ENCODE measurements around the gene KCNJ6. TPM values are rescaled to one million over a fixed set of nuclear protein-coding genes. Genes with fewer than 3 reads are reported as not detected.
"Not testable (repeated sequence)": the region's sequence is repeated elsewhere in the genome, so short reads cannot be mapped to it uniquely, and the experiment has no call there.

Gene KCNJ6
- total RNA-seq, 1 experiment from 2014 or later: not detected

DNA sequence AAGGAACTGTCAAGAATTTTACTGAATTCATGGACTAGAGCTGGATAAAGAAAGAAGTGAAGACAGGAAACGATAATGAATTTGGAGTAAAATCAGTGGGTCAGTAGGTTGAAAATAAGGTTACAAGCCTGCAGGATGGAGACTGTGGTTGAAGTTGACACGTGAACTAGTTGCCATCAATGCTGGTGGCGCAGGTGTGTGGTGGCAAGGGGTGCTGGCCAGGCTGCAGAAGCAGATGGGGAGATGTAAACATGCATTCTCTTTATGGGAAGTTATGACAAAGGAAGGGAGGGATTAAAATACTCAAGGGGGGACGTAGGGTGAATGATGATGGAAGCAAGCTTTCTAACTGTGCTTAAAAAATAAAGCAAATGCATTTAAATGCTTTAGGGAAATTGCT is 263.1 kb downstream of the KCNJ6 start:
- no peak for DNase-seq (ENCODE audit: low read depth)

DNA sequence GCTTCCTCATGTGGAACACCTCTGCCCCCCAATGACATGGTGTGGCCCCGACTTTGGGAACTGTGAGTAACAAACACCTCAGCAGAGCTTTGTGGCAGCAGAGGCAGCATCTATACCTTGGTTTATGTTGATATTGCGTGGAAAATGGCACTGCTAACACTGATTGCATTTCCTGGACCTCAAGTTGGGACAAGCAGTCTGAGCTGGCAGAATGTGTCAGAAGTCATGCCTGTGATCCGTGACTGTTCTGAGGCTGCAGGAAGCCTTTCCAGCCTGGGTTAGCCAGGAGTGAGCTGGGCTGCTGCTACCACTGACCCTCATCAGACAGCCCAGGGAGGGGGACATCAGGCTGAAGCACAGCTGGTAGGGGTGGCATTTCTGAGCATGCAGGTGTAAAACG is 268.5 kb downstream of the KCNJ6 start:
- DNase-seq (ENCODE audit: low read depth): no peak

DNA sequence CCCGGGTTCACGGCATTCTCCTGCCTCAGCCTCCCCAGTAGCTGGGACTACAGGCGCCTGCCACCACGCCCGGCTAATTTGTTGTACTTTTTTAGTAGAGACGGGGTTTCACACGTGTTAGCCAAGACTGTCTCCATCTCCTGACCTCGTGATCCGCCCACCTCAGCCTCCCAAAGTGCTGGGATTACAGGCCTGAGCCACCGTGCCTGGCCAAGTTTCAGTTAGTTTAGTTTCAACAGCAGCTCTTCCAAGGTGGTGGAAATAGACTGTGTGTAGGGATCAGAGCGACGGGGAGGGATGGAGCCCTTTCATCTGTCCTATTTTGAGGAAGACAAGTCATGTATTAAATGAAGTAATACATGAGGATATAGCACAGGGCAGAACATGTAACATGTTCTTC is 269.5 kb downstream of the KCNJ6 start:
- DNase-seq (ENCODE audit: low read depth): not testable (repeated sequence)

DNA sequence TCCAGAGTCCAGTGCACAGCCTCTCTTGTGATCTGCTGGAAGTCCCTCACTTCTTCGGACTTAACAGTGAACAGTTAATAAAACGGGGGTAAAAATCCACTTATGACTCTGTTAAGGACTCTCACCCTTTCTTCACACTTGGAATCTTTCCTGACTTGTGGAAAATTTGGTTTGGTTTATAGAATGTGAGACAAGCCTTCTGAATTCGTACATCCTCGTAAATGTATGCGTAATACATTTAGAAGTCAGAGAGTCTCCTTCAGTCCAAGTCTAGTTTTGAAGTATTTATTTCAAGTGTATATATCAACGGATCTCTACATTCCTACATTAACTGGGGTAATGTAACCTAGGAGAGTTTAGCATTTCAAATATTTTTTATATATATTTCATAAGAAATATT is 270.4 kb downstream of the KCNJ6 start:
- DNase-seq (ENCODE audit: low read depth): no peak

DNA sequence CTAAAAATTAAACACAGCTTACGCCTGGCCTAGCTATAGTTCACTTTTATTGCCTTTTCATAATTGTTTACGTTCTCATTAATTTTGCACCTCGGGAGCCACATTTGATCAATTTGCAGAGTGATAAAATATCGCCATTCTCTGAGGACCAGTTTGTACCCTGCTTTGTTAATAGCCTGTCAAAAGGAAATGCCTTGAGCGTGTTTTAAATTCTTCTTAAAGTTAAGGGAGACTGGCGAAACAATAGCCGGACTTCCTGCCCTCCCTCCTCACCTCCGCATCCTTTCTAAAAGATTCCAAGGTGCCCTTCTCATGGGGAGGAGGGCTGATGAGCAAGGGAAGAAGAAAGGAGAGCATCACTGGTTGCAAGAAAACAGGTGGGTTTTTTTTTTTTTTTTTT is 271.6 kb downstream of the KCNJ6 start:
- DNase-seq (ENCODE audit: low read depth): no peak

DNA sequence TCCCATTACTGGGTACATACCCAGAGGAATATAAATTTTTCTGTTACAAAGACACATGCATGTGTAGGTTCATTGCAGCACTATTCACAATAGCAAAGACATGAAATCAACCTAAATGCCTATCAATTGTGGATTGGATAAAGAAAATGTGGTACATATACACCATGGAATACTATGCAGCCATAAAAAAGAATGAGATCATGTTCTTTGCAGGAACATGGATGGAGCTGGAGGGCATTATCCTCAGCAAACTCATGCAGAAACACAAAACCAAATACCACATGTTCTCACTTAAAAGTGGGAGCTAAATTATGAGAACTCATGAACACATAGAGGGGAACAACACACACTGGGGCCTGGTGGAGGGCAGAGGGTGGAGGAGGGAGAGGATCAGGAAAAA is 272.4 kb downstream of the KCNJ6 start:
- DNase-seq (ENCODE audit: low read depth): not testable (repeated sequence)

DNA sequence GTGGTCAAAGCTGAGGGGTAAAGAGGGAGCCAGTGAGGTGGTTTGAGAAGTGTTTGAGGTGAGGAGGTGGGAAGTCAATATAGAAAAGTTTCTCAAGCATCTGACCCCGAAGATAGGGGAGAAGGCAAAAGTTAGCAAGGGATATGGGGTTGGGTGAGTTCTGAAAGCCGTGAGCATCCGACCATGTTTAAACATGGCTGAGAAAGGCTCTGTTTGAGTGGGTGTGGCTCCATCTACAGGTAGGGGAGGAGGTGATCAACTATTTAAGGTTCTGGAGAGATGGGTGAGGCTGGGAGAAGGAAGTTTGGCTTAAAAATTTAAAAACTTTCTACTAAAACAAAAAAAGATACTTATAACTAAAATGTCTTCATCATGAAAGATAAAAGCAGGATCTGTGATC is 273.8 kb downstream of the KCNJ6 start:
- no peak for DNase-seq (ENCODE audit: low read depth)

DNA sequence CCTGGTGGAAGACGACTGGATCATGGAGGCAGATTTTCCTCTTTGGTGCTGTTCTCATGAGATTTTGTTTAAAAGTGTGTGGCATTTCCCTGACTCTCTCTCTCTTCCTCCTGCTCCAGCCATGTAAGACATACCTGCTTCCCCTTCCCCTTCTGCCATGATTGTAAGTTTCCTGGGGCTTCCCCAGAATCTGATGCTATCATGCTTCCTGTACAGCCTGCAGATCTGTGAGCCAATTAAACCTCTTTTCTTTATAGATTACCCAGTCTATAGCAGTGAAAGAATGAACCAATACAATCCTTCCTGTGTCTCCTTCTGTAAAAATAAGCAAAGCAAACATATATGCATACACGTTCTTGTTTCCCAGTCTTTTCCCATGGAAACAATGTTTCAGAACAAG is 276.5 kb downstream of the KCNJ6 start:
- no peak for DNase-seq (ENCODE audit: low read depth)

DNA sequence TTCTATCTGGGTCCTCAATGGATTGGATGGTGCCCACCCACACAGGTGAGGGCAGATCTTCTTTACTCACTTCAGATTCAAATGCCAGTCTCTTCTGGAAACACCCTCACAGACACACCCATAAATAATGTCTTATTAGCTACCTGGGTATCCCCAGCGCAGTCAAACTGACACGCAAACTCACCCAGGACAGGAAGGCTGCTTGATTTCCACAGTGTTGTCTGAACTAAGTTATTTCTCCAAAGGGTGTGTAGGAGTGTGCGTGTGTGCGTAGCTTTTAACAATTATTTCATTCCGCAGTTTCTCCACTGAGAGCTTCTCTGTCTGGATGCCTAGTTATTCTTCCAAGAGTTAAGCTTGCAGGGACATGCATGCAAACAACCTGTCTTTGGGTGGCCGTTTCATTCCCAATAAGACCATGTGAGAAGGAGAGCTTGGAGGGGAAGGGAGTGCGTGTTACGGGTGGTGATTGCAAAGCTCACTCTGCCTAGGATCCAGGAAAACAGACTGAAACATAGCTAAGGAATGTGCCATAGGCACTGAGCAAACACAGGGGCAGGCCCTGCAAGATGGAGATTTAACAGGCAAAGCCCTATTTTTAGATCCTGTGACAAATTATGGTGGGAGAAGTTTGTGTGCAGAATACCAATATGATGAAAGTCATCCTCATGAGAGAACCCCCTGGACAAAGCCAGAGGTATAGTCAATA is 280.0 kb downstream of the KCNJ6 start:
- peak; percentile 68 for DNase-seq (ENCODE audit: low read depth)

DNA sequence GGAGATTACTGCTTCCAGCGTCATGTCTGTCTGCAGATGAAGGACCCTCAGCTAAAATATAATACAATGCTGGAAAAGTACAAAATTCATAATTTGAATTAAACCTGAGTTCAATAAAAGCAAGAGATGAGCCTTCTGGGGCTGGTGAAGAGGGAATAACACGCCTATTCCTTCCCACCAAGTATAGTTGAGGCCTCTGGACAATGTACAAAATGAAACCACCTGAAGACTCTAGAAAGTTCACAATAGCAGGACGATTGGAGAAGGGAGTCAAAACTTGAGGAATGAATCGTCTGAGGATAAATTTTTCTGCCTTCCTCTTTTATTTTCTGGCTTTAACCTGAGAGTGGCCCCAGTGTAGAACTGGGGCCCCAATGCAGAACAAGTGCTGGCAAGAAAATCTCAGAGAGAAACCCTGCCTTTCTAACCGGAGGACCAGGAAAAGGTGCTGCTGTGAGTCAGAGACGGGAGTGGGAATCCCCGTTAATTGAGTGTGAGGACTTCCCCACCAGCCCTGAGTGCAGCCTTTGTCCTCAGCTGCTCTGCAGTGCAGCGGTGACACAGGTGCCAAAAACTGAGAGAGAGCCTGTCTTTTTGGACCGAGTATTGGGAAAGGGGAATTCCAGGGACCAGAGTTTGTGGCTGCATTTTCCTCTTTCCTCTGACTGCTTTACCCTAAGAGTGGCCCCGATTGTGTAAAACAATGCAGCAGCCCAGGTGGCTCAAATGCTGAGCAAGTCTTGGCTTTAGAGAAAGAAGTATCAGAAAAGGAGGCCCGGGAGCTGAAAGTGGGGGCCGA is 284.7 kb downstream of the KCNJ6 start:
- DNase-seq (ENCODE audit: low read depth): peak; percentile 15

DNA sequence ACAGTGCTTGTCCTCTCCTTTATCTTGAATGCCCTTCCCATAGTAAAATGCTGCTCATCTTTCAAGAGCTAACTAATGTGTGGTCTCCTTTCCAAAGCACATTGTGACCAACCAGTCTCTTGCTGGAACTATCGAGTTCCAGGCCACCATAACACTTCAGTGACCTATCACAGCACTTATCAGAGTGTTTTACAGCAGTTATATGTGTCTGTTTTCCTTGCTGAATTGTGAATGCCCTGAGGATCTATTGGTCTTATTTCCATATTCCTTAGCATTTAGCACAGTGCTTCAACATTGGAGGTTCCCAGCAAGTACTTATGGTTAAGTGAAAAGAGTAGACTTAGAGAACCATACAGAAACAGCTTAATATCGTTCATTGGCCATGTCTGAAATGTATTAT is 285.4 kb downstream of the KCNJ6 start:
- DNase-seq (ENCODE audit: low read depth): no peak

DNA sequence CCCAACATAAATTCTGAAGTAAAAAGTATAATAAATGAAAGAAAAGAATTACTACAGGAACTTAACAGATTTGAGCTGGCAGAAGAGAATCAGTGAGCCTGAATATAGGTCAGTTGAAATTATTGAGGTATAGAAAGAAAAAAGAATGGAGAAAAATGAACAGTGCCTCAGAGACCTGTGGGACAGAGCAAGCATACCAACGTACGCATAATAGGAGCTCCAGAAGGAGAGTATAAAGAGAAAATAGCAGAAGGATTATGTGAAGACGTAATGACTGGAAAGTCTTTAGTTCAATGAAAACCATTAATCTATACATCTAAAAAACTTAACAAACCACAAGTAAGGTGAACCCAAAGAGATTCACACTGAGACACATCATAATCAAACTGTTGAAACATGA is 287.9 kb downstream of the KCNJ6 start:
- no peak for DNase-seq (ENCODE audit: low read depth)

DNA sequence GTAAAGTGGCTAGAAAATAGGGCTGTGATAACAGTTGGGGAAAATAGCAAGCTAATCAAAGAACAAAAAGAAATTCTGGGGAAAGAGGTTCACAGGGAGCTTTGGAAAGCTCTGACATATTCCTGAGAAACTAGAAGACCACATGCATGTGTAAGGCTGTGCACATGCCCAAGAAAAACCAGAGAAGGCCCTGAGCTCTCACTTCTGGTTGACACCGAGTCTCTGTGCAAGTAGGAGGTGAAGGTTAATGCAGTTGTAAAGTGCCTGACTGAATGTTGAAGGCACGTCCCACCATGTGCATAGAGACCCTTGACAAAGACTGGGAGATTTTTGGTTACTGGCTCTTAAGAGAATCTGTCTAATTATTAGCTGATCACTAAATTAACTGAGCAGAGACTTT is 288.7 kb downstream of the KCNJ6 start:
- no peak for DNase-seq (ENCODE audit: low read depth)

DNA sequence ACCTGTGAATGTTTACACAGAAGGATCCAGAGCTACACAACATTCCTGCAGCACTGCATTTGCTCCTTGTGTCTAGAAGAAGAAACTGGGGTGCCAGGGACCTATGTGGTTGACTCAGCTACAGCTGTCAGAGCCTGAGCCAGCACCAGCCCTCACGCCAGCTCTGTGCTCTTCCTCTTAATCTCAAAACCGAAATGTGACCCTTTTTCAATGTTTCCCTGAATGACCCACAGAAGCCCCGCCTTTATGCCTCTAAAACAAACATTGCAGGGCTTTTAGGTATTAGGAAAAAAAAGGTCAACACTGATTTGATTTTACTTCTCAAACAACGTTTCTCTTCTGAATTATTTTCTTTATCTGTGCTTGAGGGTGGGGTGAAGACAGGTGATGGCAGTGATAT is 289.2 kb downstream of the KCNJ6 start:
- DNase-seq (ENCODE audit: low read depth): no peak

DNA sequence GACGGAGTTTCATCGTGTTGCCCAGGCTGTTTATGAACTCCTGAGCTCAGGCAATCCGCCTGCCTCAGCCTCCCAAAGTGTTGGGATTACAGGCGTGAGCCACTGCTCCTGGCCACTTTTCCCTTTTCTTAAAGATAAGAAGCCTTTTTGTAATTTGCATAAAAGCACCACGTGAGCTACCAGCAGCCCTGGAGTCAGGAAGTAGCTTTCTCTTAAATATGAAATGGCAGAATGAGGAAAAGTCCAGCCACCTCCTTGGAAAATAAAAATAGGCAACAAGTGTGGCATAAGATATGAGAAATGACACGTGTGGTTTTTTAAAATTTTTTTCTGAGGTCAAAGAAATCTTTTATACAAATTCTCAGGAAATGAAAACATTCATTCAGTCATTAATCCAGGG is 289.9 kb downstream of the KCNJ6 start:
- DNase-seq (ENCODE audit: low read depth): no peak

DNA sequence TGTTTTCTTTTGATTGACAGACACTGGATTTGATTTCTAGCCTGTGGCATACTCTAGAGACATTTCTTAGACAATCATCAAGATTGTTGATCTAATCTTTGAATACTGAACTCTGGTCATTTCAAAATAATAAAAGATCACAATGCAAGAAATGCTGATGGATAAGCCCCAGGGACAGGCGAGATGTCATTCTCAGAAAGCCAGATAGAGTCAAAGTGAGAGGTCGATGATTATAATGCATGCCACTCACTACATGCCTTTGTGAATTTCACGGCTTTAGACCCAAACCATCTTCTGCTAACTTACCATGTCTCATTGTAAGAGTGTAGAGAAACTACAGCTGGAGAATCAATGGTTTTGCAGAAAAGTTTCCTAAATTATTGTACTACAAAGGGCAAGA is 292.6 kb downstream of the KCNJ6 start:
- DNase-seq (ENCODE audit: low read depth): no peak

DNA sequence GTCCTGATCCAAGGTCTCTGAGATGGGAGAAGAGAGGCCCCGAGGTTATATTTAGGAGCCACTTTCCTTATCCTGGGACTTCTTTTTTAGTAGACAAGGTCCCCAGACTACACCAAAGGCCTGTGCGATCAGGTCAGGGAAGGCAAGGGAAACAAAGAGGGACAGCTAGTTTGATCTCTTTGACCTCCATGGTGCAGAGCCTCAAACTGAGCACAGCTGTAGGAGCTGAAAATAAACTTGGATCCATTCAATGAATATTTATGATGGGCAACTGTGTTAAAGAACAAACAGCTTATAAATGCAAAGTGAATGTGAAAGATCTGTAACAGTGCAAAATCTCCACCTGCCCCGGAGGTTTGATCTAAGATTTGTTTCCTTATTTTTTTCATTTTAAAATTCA is 293.1 kb downstream of the KCNJ6 start:
- DNase-seq (ENCODE audit: low read depth): no peak

DNA sequence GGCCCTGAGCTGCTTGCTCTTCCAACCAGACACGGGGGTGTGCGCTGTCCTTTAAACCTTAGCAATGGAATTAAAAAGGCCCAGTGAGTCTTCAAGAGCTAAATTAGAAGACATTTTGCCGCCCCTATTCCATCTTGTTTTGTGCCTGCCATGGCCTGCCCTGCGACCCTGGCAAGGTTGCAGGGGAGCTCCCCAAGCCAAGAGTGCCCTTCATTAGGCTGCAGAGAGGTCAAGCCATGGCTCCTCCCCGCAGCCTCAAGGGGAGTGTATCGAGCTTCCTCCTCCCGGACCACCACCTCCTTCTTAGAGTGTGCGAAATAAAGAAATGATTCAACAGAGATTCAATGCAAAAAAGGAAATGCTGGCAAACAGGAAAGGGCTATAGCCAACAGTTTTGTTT is 293.5 kb downstream of the KCNJ6 start:
- no peak for DNase-seq (ENCODE audit: low read depth)

DNA sequence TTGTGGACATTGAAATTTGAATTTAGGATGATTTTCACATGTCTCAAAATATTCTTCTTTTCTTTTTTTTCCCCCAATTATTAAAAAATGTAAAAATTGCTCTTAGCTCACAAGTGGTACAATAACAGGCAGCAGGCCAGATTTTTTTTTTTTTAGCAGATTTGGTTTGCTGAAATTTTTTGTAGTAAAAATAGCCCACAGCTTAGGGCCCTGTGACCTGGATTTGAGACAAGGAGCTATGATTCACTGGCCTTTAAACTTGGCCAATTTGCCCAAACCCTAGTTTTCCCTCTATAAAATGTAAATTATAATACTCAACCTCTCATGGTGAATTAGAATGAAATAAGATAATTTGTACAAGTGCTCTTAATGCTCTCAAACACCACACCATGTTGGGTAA is 295.9 kb downstream of the KCNJ6 start:
- DNase-seq (ENCODE audit: low read depth): no peak

DNA sequence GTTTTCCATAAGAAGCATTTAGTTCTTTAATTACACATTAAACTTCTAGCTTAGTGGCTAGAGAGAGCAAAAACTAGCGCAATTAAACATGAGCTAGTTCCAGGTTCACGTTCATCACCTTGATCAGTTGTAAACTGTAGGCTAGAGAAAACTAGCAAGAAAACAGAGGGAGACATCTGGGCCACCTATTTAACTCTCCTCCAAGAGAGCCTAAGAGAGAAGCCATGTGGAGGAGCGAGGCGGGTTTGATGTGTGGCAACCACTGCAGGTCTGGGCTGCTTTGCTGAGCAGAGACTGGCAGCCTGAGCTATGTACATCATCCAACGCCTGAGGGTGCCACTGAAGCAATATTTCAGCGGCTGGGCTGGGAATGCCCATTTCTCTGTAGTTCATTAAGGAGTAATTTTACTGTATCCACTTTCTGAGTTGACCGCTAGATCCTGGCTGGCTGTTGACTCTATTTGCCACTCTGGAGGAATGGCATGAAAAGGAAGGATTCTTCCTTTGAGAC is 296.7 kb downstream of the KCNJ6 start:
- peak; percentile 51 for DNase-seq (ENCODE audit: low read depth)

DNA sequence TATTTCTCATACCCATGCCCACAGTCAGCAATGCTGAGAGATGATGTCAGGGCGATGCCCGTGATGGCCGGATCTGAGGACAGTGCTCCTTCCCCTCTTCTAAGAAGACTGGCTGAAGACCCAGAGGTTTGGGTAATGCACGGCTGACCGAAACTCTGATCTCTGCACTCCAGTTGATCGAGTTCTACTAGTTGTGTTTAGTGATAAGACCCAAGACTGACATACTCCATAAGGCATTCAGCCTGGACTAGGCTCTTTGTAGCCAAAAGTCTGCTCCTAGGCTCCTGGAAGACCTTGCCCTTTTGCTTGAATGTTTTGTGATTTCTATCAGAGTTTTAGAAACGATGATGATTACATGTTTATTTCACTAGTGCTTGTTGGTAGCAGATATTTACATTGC is 298.2 kb downstream of the KCNJ6 start:
- DNase-seq (ENCODE audit: low read depth): no peak

DNA sequence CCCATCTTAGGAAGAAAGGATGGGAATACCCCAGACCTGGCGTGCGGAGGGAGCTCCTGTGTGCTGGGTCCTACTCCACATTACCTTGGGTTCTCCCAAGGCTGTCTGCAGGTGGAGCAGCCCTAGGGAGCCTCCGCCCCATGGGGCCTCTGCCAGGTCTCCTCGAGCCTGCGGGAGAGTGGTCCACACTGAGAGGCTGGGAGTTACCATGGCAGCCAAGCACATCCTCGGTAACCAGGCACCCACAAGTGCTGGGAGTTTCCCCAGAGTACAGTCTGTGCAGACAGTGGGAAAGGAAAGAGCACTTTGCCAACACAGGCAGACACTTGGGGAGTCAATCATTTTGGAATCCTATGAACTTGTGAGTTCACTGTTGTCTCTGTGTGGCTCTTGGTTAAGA is 300.3 kb downstream of the KCNJ6 start:
- DNase-seq (ENCODE audit: low read depth): no peak

DNA sequence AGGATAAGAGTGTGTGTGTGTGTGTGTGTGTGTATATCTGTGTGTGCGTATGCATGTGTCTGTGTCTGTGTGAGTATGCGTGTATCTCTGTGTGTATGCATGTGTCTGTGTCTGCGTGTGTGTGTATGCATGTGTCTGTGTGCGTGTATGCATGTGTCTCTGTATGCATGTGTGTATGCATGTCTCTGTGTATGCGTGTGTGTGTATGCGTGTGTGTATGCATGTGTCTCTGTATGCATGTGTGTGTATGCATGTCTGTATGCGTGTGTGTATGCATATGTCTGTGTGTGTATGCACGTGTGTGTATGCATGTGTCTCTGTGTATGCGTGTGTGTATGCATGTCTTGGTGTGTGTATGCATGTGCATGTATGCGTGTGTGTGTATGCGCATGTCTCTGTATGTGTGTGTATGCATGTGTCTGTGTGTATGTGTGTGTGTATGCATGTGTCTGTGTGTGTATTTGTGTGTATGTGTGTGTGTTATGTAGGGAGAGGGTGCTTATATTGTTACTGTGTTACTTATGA is 301.8 kb downstream of the KCNJ6 start:
- DNase-seq (ENCODE audit: low read depth): no peak

Data from RPMI7951 (cell line).